ENCODE measurements around the gene ZSCAN18.
"Not testable (repeated sequence)": the region's sequence is repeated elsewhere in the genome, so short reads cannot be mapped to it uniquely, and the experiment has no call there.

ZSCAN18 gene

GRCh38 chr19:58097781-58098681 lies at the start of gene ZSCAN18:
ZSCAN18 (minus strand) TSS chr19:58098231; CDS start chr19:58090267, 7,964 bp downstream.
- peak within 1 kb of the TSS; percentile 97 for H3K4me3 ChIP-seq (ENCODE audit: low read length)
- peak within 1 kb of the TSS; percentile 52 for H2AFZ ChIP-seq (ENCODE audit: low read depth, low read length)
- H3K27me3 ChIP-seq (ENCODE audit: insufficient read depth, low read length): no peaks in the 10 kb centered on the region
- peaks cover 26% of the 10 kb centered on the region for H3K36me3 ChIP-seq (ENCODE audit: insufficient read depth, low read length)
- H3K4me1 ChIP-seq (ENCODE audit: insufficient read depth, low read length): peaks cover 3% of the 10 kb centered on the region
- peaks cover 39% of the 10 kb centered on the region for H3K9me3 ChIP-seq (ENCODE audit: low read length)

GRCh38 chr19:58147475-58147874 lies 49.4 kb upstream of the ZSCAN18 start:
- not testable (repeated sequence) for H3K36me3 ChIP-seq (ENCODE audit: insufficient read depth, low read length); H3K4me3 ChIP-seq (ENCODE audit: low read length); H3K4me1 ChIP-seq (ENCODE audit: insufficient read depth, low read length); H3K27me3 ChIP-seq (ENCODE audit: insufficient read depth, low read length); H2AFZ ChIP-seq (ENCODE audit: low read depth, low read length)
- H3K9me3 ChIP-seq (ENCODE audit: low read length): peaks cover 20% of the 10 kb centered on the region

GRCh38 chr19:58145849-58146248 lies 47.8 kb upstream of the ZSCAN18 start:
- H2AFZ ChIP-seq (ENCODE audit: low read depth, low read length): no peak overlapping the region
- H3K9me3 ChIP-seq (ENCODE audit: low read length): peaks cover 34% of the 10 kb centered on the region
- no peaks in the 10 kb centered on the region for H3K4me1 ChIP-seq (ENCODE audit: insufficient read depth, low read length)
- H3K36me3 ChIP-seq (ENCODE audit: insufficient read depth, low read length): peaks cover 20% of the 10 kb centered on the region
- H3K4me3 ChIP-seq (ENCODE audit: low read length): no peak overlapping the region
- no peaks in the 10 kb centered on the region for H3K27me3 ChIP-seq (ENCODE audit: insufficient read depth, low read length)

GRCh38 chr19:58134244-58134643 lies 36.2 kb upstream of the ZSCAN18 start:
- no peak overlapping the region for H3K4me3 ChIP-seq (ENCODE audit: low read length)
- no peak overlapping the region for H2AFZ ChIP-seq (ENCODE audit: low read depth, low read length)
- H3K9me3 ChIP-seq (ENCODE audit: low read length): peaks cover 76% of the 10 kb centered on the region
- no peaks in the 10 kb centered on the region for H3K27me3 ChIP-seq (ENCODE audit: insufficient read depth, low read length)
- H3K36me3 ChIP-seq (ENCODE audit: insufficient read depth, low read length): peaks cover 77% of the 10 kb centered on the region
- H3K4me1 ChIP-seq (ENCODE audit: insufficient read depth, low read length): no peaks in the 10 kb centered on the region

GRCh38 chr19:58129284-58129683 lies 31.3 kb upstream of the ZSCAN18 start:
- Histone ChIP-seq H3K4me1 (ENCODE audit: insufficient read depth, low read length) (no peaks in the 10 kb centered on the region), H3K4me3 (ENCODE audit: low read length) (no peak overlapping the region), H3K36me3 (ENCODE audit: insufficient read depth, low read length) (peaks cover 67% of the 10 kb centered on the region), H3K27me3 (ENCODE audit: insufficient read depth, low read length) (no peaks in the 10 kb centered on the region), H2AFZ (ENCODE audit: low read depth, low read length) (no peak overlapping the region), H3K9me3 (ENCODE audit: low read length) (peaks cover 85% of the 10 kb centered on the region)

- Histone ChIP-seq H3K4me1 (ENCODE audit: insufficient read depth, low read length) (no peaks in the 10 kb centered on the region), H3K27me3 (ENCODE audit: insufficient read depth, low read length) (no peaks in the 10 kb centered on the region), H3K4me3 (ENCODE audit: low read length) (no peak overlapping the region), H2AFZ (ENCODE audit: low read depth, low read length) (no peak overlapping the region), H3K36me3 (ENCODE audit: insufficient read depth, low read length) (peaks cover 56% of the 10 kb centered on the region), H3K9me3 (ENCODE audit: low read length) (peaks cover 84% of the 10 kb centered on the region)
These were observed 30.1 kb upstream of the ZSCAN18 start for GRCh38 chr19:58128041-58128685.

GRCh38 chr19:58123354-58123753 lies 25.3 kb upstream of the ZSCAN18 start:
- no peaks in the 10 kb centered on the region for H3K4me1 ChIP-seq (ENCODE audit: insufficient read depth, low read length)
- peaks cover 77% of the 10 kb centered on the region for H3K9me3 ChIP-seq (ENCODE audit: low read length)
- H3K27me3 ChIP-seq (ENCODE audit: insufficient read depth, low read length): no peaks in the 10 kb centered on the region
- no peak overlapping the region for H3K4me3 ChIP-seq (ENCODE audit: low read length)
- H3K36me3 ChIP-seq (ENCODE audit: insufficient read depth, low read length): peaks cover 18% of the 10 kb centered on the region
- no peak overlapping the region for H2AFZ ChIP-seq (ENCODE audit: low read depth, low read length)

- Histone ChIP-seq H3K36me3 (ENCODE audit: insufficient read depth, low read length) (no peaks in the 10 kb centered on the region), H3K9me3 (ENCODE audit: low read length) (peaks cover 48% of the 10 kb centered on the region), H3K4me3 (ENCODE audit: low read length) (no peak overlapping the region), H3K4me1 (ENCODE audit: insufficient read depth, low read length) (no peaks in the 10 kb centered on the region), H3K27me3 (ENCODE audit: insufficient read depth, low read length) (no peaks in the 10 kb centered on the region), H2AFZ (ENCODE audit: low read depth, low read length) (no peak overlapping the region)
These were observed 21.1 kb upstream of the ZSCAN18 start for GRCh38 chr19:58118979-58119733.

GRCh38 chr19:58117841-58118575 lies 20.0 kb upstream of the ZSCAN18 start:
- H3K36me3 ChIP-seq (ENCODE audit: insufficient read depth, low read length): no peaks in the 10 kb centered on the region
- no peak overlapping the region for H3K4me3 ChIP-seq (ENCODE audit: low read length)
- peaks cover 38% of the 10 kb centered on the region for H3K9me3 ChIP-seq (ENCODE audit: low read length)
- H3K27me3 ChIP-seq (ENCODE audit: insufficient read depth, low read length): no peaks in the 10 kb centered on the region
- H3K4me1 ChIP-seq (ENCODE audit: insufficient read depth, low read length): no peaks in the 10 kb centered on the region
- H2AFZ ChIP-seq (ENCODE audit: low read depth, low read length): no peak overlapping the region

GRCh38 chr19:58108546-58108817 lies 10.5 kb upstream of the ZSCAN18 start:
- no peaks in the 10 kb centered on the region for H3K36me3 ChIP-seq (ENCODE audit: insufficient read depth, low read length)
- H3K27me3 ChIP-seq (ENCODE audit: insufficient read depth, low read length): no peaks in the 10 kb centered on the region
- H3K4me1 ChIP-seq (ENCODE audit: insufficient read depth, low read length): no peaks in the 10 kb centered on the region
- H3K4me3 ChIP-seq (ENCODE audit: low read length): no peak overlapping the region
- no peak overlapping the region for H2AFZ ChIP-seq (ENCODE audit: low read depth, low read length)
- peaks cover 34% of the 10 kb centered on the region for H3K9me3 ChIP-seq (ENCODE audit: low read length)

- Histone ChIP-seq H3K36me3 (ENCODE audit: insufficient read depth, low read length) (no peaks in the 10 kb centered on the region), H2AFZ (ENCODE audit: low read depth, low read length) (no peak overlapping the region), H3K27me3 (ENCODE audit: insufficient read depth, low read length) (no peaks in the 10 kb centered on the region), H3K4me1 (ENCODE audit: insufficient read depth, low read length) (no peaks in the 10 kb centered on the region), H3K4me3 (ENCODE audit: low read length) (no peak overlapping the region), H3K9me3 (ENCODE audit: low read length) (peaks cover 35% of the 10 kb centered on the region)
These were observed 9.9 kb upstream of the ZSCAN18 start for GRCh38 chr19:58107778-58108545.

- H3K4me3 ChIP-seq (ENCODE audit: low read length): peak overlapping the region; percentile 97
- H3K36me3 ChIP-seq (ENCODE audit: insufficient read depth, low read length): peaks cover 20% of the 10 kb centered on the region
- H3K27me3 ChIP-seq (ENCODE audit: insufficient read depth, low read length): no peaks in the 10 kb centered on the region
- peaks cover 3% of the 10 kb centered on the region for H3K4me1 ChIP-seq (ENCODE audit: insufficient read depth, low read length)
- H3K9me3 ChIP-seq (ENCODE audit: low read length): peaks cover 34% of the 10 kb centered on the region
- H2AFZ ChIP-seq (ENCODE audit: low read depth, low read length): peak overlapping the region; percentile 48
These were observed 609 bp upstream of the ZSCAN18 start for GRCh38 chr19:58098682-58098998.
